Measurements from ENCODE around the gene UBE2S. TPM values are rescaled to one million over a fixed set of nuclear protein-coding genes. Genes with fewer than 3 reads are reported as not detected.

Gene UBE2S
- total and polyA plus RNA-seq, 5 donors from 2014 or later, result 24.9 to 92.9 (median 36.4) TPM

GRCh38 chr19:55352549-55353145, 54.9 kb downstream of the UBE2S start:
- Mint-ChIP-seq H3K9me3 (peaks cover 0 to 4% (median 0%) of the 10 kb centered on the region in 7 donors), H3K27me3 (peaks cover 60% of the 10 kb centered on the region), H3K4me3 (peak overlapping the region; percentile 61 to 74 (median 68)), H3K27ac (no peak overlapping the region), H3K36me3 (no peaks in the 10 kb centered on the region), H3K4me1 (peaks cover 0 to 29% (median 13%) of the 10 kb centered on the region in 4 donors)
- DNase-seq (no peak), ATAC-seq (ENCODE audit: low read depth in 2 of 2) (no peak)
- Histone ChIP-seq H3K9me3 (ENCODE audit: control insufficient read depth in 2 of 2, low read length in 2 of 2) (no peaks in the 10 kb centered on the region), H3K27me3 (ENCODE audit: control insufficient read depth, insufficient read depth, low read length) (peaks cover 18% of the 10 kb centered on the region), H3K36me3 (ENCODE audit: control insufficient read depth, insufficient read depth, low read length) (no peaks in the 10 kb centered on the region), H3K4me3 (ENCODE audit: low read depth, low read length) (no peak overlapping the region), H3K4me1 (ENCODE audit: control insufficient read depth, insufficient read depth, low read length, poor library complexity, severe bottlenecking) (peaks cover 20% of the 10 kb centered on the region), H3K27ac (ENCODE audit: insufficient read depth, low read length, poor library complexity, severe bottlenecking) (no peak overlapping the region)

- Histone ChIP-seq H3K9me3 (ENCODE audit: control insufficient read depth in 2 of 2, low read length in 2 of 2) (no peaks in the 10 kb centered on the region), H3K36me3 (ENCODE audit: control insufficient read depth, insufficient read depth, low read length) (no peaks in the 10 kb centered on the region), H3K4me3 (ENCODE audit: low read depth, low read length) (no peak overlapping the region), H3K27ac (ENCODE audit: insufficient read depth, low read length, poor library complexity, severe bottlenecking) (no peak overlapping the region), H3K4me1 (ENCODE audit: control insufficient read depth, insufficient read depth, low read length, poor library complexity, severe bottlenecking) (peaks cover 20% of the 10 kb centered on the region), H3K27me3 (ENCODE audit: control insufficient read depth, insufficient read depth, low read length) (peaks cover 18% of the 10 kb centered on the region)
- peaks cover 0 to 29% (median 13%) of the 10 kb centered on the region in 4 donors for H3K4me1 Mint-ChIP-seq
- DNase-seq (no peak), ATAC-seq (ENCODE audit: low read depth in 2 of 2) (no peak)
- H3K36me3 Mint-ChIP-seq, result no peaks in the 10 kb centered on the region
- peaks cover 0 to 4% (median 0%) of the 10 kb centered on the region in 7 donors for H3K9me3 Mint-ChIP-seq
- H3K27ac Mint-ChIP-seq, result no peak overlapping the region
- peaks cover 56% of the 10 kb centered on the region for H3K27me3 Mint-ChIP-seq
- H3K4me3 Mint-ChIP-seq, result peak overlapping the region in 3 of 4 donors; percentile 41 to 96 (median 74)
Observed at GRCh38 chr19:55352040-55352439, 55.5 kb downstream of the UBE2S start.

DNA sequence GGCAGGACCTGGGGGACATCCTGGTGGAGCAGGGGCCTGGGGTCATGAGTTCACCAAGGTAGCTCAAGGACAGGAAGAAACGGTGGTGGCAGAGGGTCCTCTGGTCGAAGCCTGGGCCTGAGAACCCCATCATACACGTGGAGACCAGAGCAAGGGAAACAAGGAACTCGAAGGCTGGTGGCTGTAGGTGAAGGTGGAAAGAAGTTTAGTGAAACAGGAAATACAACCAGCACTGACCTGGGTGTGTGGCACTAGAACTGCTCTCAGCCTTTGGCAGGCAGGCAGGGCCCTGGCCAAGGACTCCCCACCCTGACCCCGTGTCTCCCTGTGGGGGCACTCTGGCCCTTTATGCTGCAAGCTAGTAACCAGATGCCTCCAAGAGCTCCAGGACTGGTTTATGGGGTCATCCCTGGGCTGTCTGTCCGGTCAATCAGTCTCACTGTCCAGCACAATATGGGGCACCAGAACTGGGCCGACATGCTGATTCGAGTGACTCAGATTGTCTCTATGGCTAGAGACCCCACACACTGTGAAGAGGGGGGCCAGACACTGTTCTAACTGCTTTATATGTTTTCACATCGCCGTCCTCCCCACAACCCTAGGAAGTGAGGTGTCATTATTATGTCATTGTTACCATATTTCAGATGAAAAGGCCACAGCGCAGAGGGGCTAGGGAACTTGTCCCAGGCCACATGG, 56.8 kb downstream of the UBE2S start:
- Histone ChIP-seq H3K27ac (ENCODE audit: insufficient read depth, low read length, poor library complexity, severe bottlenecking) (no peak overlapping the region), H3K4me3 (ENCODE audit: low read depth, low read length) (no peak overlapping the region), H3K9me3 (ENCODE audit: control insufficient read depth in 2 of 2, low read length in 2 of 2) (no peaks in the 10 kb centered on the region), H3K4me1 (ENCODE audit: control insufficient read depth, insufficient read depth, low read length, poor library complexity, severe bottlenecking) (peaks cover 20% of the 10 kb centered on the region), H3K27me3 (ENCODE audit: control insufficient read depth, insufficient read depth, low read length) (peaks cover 18% of the 10 kb centered on the region), H3K36me3 (ENCODE audit: control insufficient read depth, insufficient read depth, low read length) (no peaks in the 10 kb centered on the region)
- ATAC-seq (ENCODE audit: low read depth in 2 of 2) (no peak), DNase-seq (no peak)
- Mint-ChIP-seq H3K27ac (no peak overlapping the region), H3K9me3 (peaks cover 0 to 4% (median 0%) of the 10 kb centered on the region in 7 donors), H3K4me1 (peaks cover 0 to 29% (median 13%) of the 10 kb centered on the region in 4 donors), H3K4me3 (peak overlapping the region in 2 of 4 donors; percentile 74 to 96), H3K27me3 (peaks cover 44% of the 10 kb centered on the region), H3K36me3 (no peaks in the 10 kb centered on the region)

Other genes starting within 250 kb of the UBE2S start
Only the 30 nearest of the 32 such genes appear.
- gene SYT5, start 227.5 kb downstream of the UBE2S start, total RNA-seq, result 1.9 TPM
- gene SYT5, start 227.5 kb downstream of the UBE2S start, polyA plus RNA-seq, result under 1 TPM in 1 of 4 donors, not detected in 3; 0.06 TPM
- gene PTPRH, start 198.3 kb downstream of the UBE2S start, total RNA-seq, result not detected
- gene PTPRH, start 198.3 kb downstream of the UBE2S start, polyA plus RNA-seq, result not detected
- 13.3 TPM for gene TMEM86B, start 179.0 kb downstream of the UBE2S start, total RNA-seq
- under 1 TPM in 3 of 4 donors, not detected in 1; 0.25 to 0.83 (median 0.49) TPM for gene TMEM86B, start 179.0 kb downstream of the UBE2S start, polyA plus RNA-seq
- 168 TPM for gene PPP6R1, start 148.8 kb downstream of the UBE2S start, total RNA-seq
- gene PPP6R1, start 148.8 kb downstream of the UBE2S start, polyA plus RNA-seq, result 10 to 100 TPM; 38.9 to 58.2 (median 44.0) TPM
- 15.8 TPM for gene HSPBP1, start 127.7 kb downstream of the UBE2S start, total RNA-seq
- 10 to 100 TPM; 30.2 to 37.2 (median 35.1) TPM for gene HSPBP1, start 127.7 kb downstream of the UBE2S start, polyA plus RNA-seq
- gene BRSK1, start 123.8 kb downstream of the UBE2S start, total RNA-seq, result 1.5 TPM
- not detected for gene BRSK1, start 123.8 kb downstream of the UBE2S start, polyA plus RNA-seq
- 2.1 TPM for gene TMEM150B, start 82.4 kb downstream of the UBE2S start, total RNA-seq
- not detected for gene TMEM150B, start 82.4 kb downstream of the UBE2S start, polyA plus RNA-seq
- gene KMT5C, start 67.9 kb downstream of the UBE2S start, total RNA-seq, result 69.6 TPM
- gene KMT5C, start 67.9 kb downstream of the UBE2S start, polyA plus RNA-seq, result 1 to 10 TPM in 3 of 4 donors, under 1 TPM in 1; 0.98 to 1.6 (median 1.2) TPM
- gene COX6B2, start 53.1 kb downstream of the UBE2S start, total RNA-seq, result 0.57 TPM
- gene COX6B2, start 53.1 kb downstream of the UBE2S start, polyA plus RNA-seq, result not detected
- not detected for gene GARIN5B, start 44.5 kb downstream of the UBE2S start, total RNA-seq
- gene GARIN5B, start 44.5 kb downstream of the UBE2S start, polyA plus RNA-seq, result not detected
- gene IL11, start 37.3 kb downstream of the UBE2S start, total RNA-seq, result not detected
- not detected for gene IL11, start 37.3 kb downstream of the UBE2S start, polyA plus RNA-seq
- not detected for gene TMEM190, start 31.0 kb downstream of the UBE2S start, total RNA-seq
- gene TMEM190, start 31.0 kb downstream of the UBE2S start, polyA plus RNA-seq, result not detected
- gene TMEM238, start 23.5 kb downstream of the UBE2S start, total RNA-seq, result 15.9 TPM
- gene TMEM238, start 23.5 kb downstream of the UBE2S start, polyA plus RNA-seq, result 1 to 10 TPM in 2 of 4 donors, under 1 TPM in 2; 0.42 to 1.3 (median 0.79) TPM
- gene RPL28, start 21.9 kb downstream of the UBE2S start, total RNA-seq, result 2,934 TPM
- gene RPL28, start 21.9 kb downstream of the UBE2S start, polyA plus RNA-seq, result 100 to 1,000 TPM; 527 to 727 (median 674) TPM
- not detected for gene SHISA7, start 35.5 kb upstream of the UBE2S start, total RNA-seq
- gene SHISA7, start 35.5 kb upstream of the UBE2S start, polyA plus RNA-seq, result not detected
- 6.3 TPM for gene ISOC2, start 53.9 kb upstream of the UBE2S start, total RNA-seq
- gene ISOC2, start 53.9 kb upstream of the UBE2S start, polyA plus RNA-seq, result 10 to 100 TPM; 24.7 to 34.1 (median 28.1) TPM
- not detected for gene C19orf85, start 57.0 kb upstream of the UBE2S start, total RNA-seq
- gene C19orf85, start 57.0 kb upstream of the UBE2S start, polyA plus RNA-seq, result not detected
- 23.9 TPM for gene ZNF628, start 68.8 kb upstream of the UBE2S start, total RNA-seq
- gene ZNF628, start 68.8 kb upstream of the UBE2S start, polyA plus RNA-seq, result under 1 TPM; 0.05 to 0.22 (median 0.09) TPM
- gene NAT14, start 77.4 kb upstream of the UBE2S start, total RNA-seq, result 9.2 TPM
- 1 to 10 TPM; 3.3 to 5.1 (median 4.1) TPM for gene NAT14, start 77.4 kb upstream of the UBE2S start, polyA plus RNA-seq
- 0.27 TPM for gene SSC5D, start 80.6 kb upstream of the UBE2S start, total RNA-seq
- not detected for gene SSC5D, start 80.6 kb upstream of the UBE2S start, polyA plus RNA-seq
- gene SBK2, start 129.3 kb upstream of the UBE2S start, total RNA-seq, result not detected
- not detected for gene SBK2, start 129.3 kb upstream of the UBE2S start, polyA plus RNA-seq
- gene SBK3, start 137.8 kb upstream of the UBE2S start, total RNA-seq, result not detected
- not detected for gene SBK3, start 137.8 kb upstream of the UBE2S start, polyA plus RNA-seq
- 4.2 TPM for gene ZNF579, start 173.1 kb upstream of the UBE2S start, total RNA-seq
- under 1 TPM in 3 of 4 donors, not detected in 1; 0.13 to 0.24 (median 0.14) TPM for gene ZNF579, start 173.1 kb upstream of the UBE2S start, polyA plus RNA-seq
- gene FIZ1, start 191.7 kb upstream of the UBE2S start, total RNA-seq, result 13.0 TPM
- 1 to 10 TPM; 1.3 to 3.5 (median 1.5) TPM for gene FIZ1, start 191.7 kb upstream of the UBE2S start, polyA plus RNA-seq
- gene ZNF524, start 192.5 kb upstream of the UBE2S start, total RNA-seq, result 13.7 TPM
- gene ZNF524, start 192.5 kb upstream of the UBE2S start, polyA plus RNA-seq, result 10 to 100 TPM; 38.5 to 53.7 (median 44.5) TPM
- gene ZNF865, start 197.9 kb upstream of the UBE2S start, total RNA-seq, result 12.8 TPM
- gene ZNF865, start 197.9 kb upstream of the UBE2S start, polyA plus RNA-seq, result under 1 TPM; 0.05 to 0.13 (median 0.10) TPM
- gene ZNF784, start 216.8 kb upstream of the UBE2S start, total RNA-seq, result 11.1 TPM
- gene ZNF784, start 216.8 kb upstream of the UBE2S start, polyA plus RNA-seq, result 1 to 10 TPM; 1.0 to 2.4 (median 1.6) TPM
- gene ZNF580, start 233.2 kb upstream of the UBE2S start, total RNA-seq, result 30.8 TPM
- gene ZNF580, start 233.2 kb upstream of the UBE2S start, polyA plus RNA-seq, result 10 to 100 TPM; 14.3 to 18.9 (median 16.0) TPM
- gene ZNF581, start 235.9 kb upstream of the UBE2S start, total RNA-seq, result 23.7 TPM
- 10 to 100 TPM; 26.5 to 36.6 (median 35.1) TPM for gene ZNF581, start 235.9 kb upstream of the UBE2S start, polyA plus RNA-seq
- 0.99 TPM for gene CCDC106, start 240.4 kb upstream of the UBE2S start, total RNA-seq
- gene CCDC106, start 240.4 kb upstream of the UBE2S start, polyA plus RNA-seq, result 1 to 10 TPM in 1 of 4 donors, under 1 TPM in 3; 0.22 to 1.0 (median 0.51) TPM